GM12892 (cell line): ENCODE measurements around the gene STRADB.

Source experiments
- POLR2A ChIP-seq: IDR thresholded peaks from 2 replicates; pipeline ENCODE4 v1.6.1; 2011; ENCODE audit warnings: low read depth, low read length, control low read depth
- POLR2AphosphoS5 ChIP-seq: IDR thresholded peaks from 2 replicates; pipeline ENCODE4 v1.6.1; 2011; ENCODE audit warnings: low read depth, low read length, control low read depth
- TAF1 ChIP-seq: IDR thresholded peaks from 2 replicates; pipeline ENCODE4 v1.6.1; 2011; ENCODE audit warnings: low read depth, mild to moderate bottlenecking, control low read depth, low read length, borderline replicate concordance

DNA sequence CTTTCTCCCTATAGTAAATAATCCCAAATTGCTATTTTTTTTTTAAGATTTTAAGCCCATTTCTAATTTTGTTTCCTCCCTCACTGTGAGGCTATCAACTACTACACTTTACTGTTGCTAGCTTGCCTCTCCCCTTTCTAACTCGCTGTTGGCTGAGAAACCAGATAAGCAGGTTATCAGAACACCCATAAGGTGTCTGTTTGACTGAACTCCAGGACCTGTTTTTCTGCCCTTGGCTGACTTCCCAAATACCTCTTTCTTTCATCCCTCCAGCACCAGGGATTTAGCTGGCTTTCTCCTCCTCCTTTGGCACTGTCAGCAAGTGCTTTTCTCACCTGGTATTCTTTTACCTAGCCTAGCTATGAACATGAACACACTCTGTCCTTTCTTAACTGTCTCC, 11.4 kb upstream of the STRADB start:
- no peak for TF ChIP-seq TAF1
- TF ChIP-seq POLR2A = no peak
- TF ChIP-seq POLR2AphosphoS5 = no peak
